DOHH2 (cell line): ENCODE data around the gene CD207.

Source experiments
- CTCF ChIP-seq: fragments of 200-600 bp; sonication (generic); IDR thresholded peaks from one replicate; pipeline ENCODE4 v1.5.1; 2014; ENCODE audit warnings: antibody characterized with exemption, mild to moderate bottlenecking, low read depth, low read length; ENCODE audit not compliant: poor library complexity, severe bottlenecking
- EZH2phosphoT487 ChIP-seq: fragments of 200-600 bp; sonication (generic); IDR thresholded peaks from 2 replicates; pipeline ENCODE4 v1.6.1; 2017; ENCODE audit warnings: borderline replicate concordance, mild to moderate bottlenecking, antibody characterized with exemption, low read length, moderate library complexity, mixed read lengths

DNA sequence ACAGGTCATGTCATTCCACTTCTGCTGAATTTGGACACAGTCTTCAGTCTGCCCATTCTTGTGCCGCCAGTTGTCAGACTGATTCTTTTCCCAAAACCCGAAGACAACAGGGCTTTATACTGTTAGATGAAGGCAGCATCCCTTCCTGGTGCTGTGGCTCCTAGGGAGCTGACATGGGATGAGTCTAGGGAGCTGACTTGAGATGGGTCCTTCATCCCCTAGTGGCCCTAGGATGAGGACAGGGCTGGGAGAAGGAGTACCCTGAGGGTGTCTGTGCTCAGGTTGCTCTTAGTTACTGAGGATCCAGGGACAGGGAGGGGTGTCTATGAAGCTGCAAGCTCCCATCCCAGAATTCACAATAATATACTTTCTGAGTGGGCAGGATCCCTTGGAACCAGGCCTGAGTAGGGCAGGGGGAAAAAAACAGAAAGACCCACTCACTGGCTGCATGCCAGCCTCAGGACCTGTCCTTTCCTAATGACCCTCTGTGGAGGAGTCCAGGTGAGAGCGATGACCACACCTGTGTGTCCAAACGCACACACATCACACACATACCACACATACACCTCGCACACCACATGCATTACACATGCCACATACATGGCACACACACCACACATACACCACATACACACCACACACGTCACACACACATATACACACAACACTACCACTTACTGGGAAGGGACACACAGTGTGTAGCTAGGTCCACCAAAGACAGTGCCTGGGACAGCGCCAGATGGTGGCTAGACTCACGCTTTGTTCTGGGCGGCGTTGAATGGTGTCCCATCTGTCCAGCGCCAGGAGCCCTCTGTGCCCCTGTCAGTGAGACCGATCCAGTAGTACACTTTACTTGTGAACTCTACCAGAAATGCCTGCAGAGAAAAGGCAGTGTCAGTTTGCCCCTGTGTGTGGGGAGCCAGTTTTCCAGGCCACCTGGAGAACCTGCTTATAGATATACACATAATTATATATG, 26.3 kb downstream of the CD207 start:
- no peak for TF ChIP-seq CTCF
- no peak for TF ChIP-seq EZH2phosphoT487
